Prostate gland (tissue), 2 donors: Measurements from ENCODE around the gene LY6G5C.

ENCODE experiments used
- POLR2A ChIP-seq: fragments of 450-650 bp; IDR thresholded peaks from one replicate; pipeline ENCODE4 v1.6.1; 2016; ENCODE audit warnings: antibody characterized with exemption, mild to moderate bottlenecking
- POLR2AphosphoS5 ChIP-seq: sonication (generic); formaldehyde crosslinking; IDR thresholded peaks from one replicate; pipeline ENCODE4 v1.6.1; 2017; ENCODE audit warnings: antibody characterized with exemption
- TF ChIP-seq, protein P1 (sequence below), 4 experiments: fragments of 200-600 bp in 2 of 4; fragments of 450-650 bp in 2 of 4; sonication (generic) in 2 of 4; IDR thresholded peaks; 1 replicate in 3 of 4; 2 replicates in 1 of 4; pipeline ENCODE4 v1.5.1; 2016 to 2019; ENCODE audit warnings: antibody characterized with exemption in 4 of 4, mild to moderate bottlenecking in 2 of 4, moderate library complexity in 2 of 4

DNA sequence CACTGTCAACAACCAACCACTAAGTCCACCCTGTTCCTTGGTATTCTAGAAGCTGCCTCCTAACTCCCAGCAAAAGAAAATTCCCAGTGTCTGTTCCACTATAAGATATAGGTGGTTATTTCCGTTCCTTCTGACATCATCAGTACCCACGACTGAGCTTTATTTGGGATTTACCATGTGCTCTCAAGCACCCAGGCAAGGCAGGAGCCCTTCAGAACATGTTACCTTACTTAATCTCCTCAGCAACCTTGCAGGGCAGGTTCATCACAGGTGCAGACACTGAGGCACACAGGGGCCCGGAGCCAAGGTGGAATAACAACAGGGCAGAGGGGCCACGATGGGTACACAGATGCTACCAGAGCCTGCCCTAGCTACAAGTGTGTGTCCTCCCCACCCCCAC, 11.5 kb upstream of the LY6G5C start:
- TF ChIP-seq, protein P1, sequence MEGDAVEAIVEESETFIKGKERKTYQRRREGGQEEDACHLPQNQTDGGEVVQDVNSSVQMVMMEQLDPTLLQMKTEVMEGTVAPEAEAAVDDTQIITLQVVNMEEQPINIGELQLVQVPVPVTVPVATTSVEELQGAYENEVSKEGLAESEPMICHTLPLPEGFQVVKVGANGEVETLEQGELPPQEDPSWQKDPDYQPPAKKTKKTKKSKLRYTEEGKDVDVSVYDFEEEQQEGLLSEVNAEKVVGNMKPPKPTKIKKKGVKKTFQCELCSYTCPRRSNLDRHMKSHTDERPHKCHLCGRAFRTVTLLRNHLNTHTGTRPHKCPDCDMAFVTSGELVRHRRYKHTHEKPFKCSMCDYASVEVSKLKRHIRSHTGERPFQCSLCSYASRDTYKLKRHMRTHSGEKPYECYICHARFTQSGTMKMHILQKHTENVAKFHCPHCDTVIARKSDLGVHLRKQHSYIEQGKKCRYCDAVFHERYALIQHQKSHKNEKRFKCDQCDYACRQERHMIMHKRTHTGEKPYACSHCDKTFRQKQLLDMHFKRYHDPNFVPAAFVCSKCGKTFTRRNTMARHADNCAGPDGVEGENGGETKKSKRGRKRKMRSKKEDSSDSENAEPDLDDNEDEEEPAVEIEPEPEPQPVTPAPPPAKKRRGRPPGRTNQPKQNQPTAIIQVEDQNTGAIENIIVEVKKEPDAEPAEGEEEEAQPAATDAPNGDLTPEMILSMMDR (IDR thresholded peaks at IDR 0.05), result no peak
- no peak for TF ChIP-seq POLR2AphosphoS5
- TF ChIP-seq POLR2A, result no peak
